SU-DHL-6 (cell line): Measurements from ENCODE around the gene REEP3.

Experiments used
- H2AFZ ChIP-seq: fragments of 200-600 bp; sonication (generic); 2 replicates; pipeline ENCODE4 v1.6.1; 2014; ENCODE audit warnings: low read depth, mild to moderate bottlenecking, moderate library complexity, mixed read lengths, antibody characterized with exemption, low read length; ENCODE audit not compliant: severe bottlenecking
- H3F3A ChIP-seq: fragments of 200-600 bp; shearing (Covaris generic); 2 replicates; pipeline ENCODE4 v1.6.0; 2016; ENCODE audit warnings: antibody characterized with exemption, mild to moderate bottlenecking; ENCODE audit not compliant: insufficient read depth
- H3K27ac ChIP-seq: fragments of 200-600 bp; sonication (generic); 2 replicates; pipeline ENCODE4 v1.5.1; 2016; ENCODE audit warnings: low read depth, mild to moderate bottlenecking, low read length, moderate library complexity, mixed read lengths
- H3K27me3 ChIP-seq: fragments of 200-600 bp; sonication (generic), shearing (Covaris generic); 2 replicates; pipeline ENCODE4 v1.6.0; 2014; ENCODE audit warnings: mild to moderate bottlenecking, low read length
- H3K36me3 ChIP-seq: fragments of 200-600 bp; sonication (generic); 2 replicates; pipeline ENCODE4 v1.6.1; 2014; ENCODE audit warnings: mild to moderate bottlenecking, low read length, mixed read lengths
- H3K4me2 ChIP-seq: fragments of 300-600, 200-600 bp; shearing (Covaris generic), sonication (generic); 2 replicates; pipeline ENCODE4 v1.6.0; 2014; ENCODE audit warnings: low read length, low read depth, mild to moderate bottlenecking; ENCODE audit not compliant: poor library complexity, severe bottlenecking
- H3K4me3 ChIP-seq: fragments of 200-600 bp; sonication (generic); 2 replicates; pipeline ENCODE4 v1.5.1; 2014; ENCODE audit warnings: antibody characterized with exemption, low read length, mild to moderate bottlenecking, mixed read lengths; ENCODE audit not compliant: insufficient read depth, poor library complexity, severe bottlenecking
- H3K79me2 ChIP-seq: fragments of 200-600 bp; sonication (generic); 2 replicates; pipeline ENCODE4 v1.6.1; 2014; ENCODE audit warnings: mild to moderate bottlenecking, low read length, moderate library complexity; ENCODE audit not compliant: insufficient read depth
- H3K9ac ChIP-seq: fragments of 200-600 bp; sonication (generic); 2 replicates; pipeline ENCODE4 v1.7.0; 2014; ENCODE audit warnings: mild to moderate bottlenecking, low read length
- H3K9me2 ChIP-seq: fragments of 200-600 bp; sonication (generic); replicated peaks from 2 replicates; pipeline ENCODE4 v1.6.1; 2014; ENCODE audit warnings: low read length; ENCODE audit not compliant: insufficient read depth
- H3K9me3 ChIP-seq: fragments of 200-600 bp; sonication (generic); 2 replicates; pipeline ENCODE4 v1.6.1; 2014; ENCODE audit warnings: low read length, mixed read lengths; ENCODE audit not compliant: insufficient read depth
- H4K20me1 ChIP-seq: fragments of 200-600 bp; sonication (generic); 2 replicates; pipeline ENCODE4 v1.6.1; 2014; ENCODE audit warnings: low read depth, mild to moderate bottlenecking, antibody characterized with exemption, low read length, moderate library complexity, mixed read lengths
- CTCF ChIP-seq: fragments of 200-600 bp; sonication (generic); IDR thresholded peaks from one replicate; pipeline ENCODE4 v1.5.1; 2017; ENCODE audit warnings: antibody characterized with exemption, mild to moderate bottlenecking, low read length, moderate library complexity; ENCODE audit not compliant: insufficient read depth, poor library complexity, severe bottlenecking
- EZH2phosphoT487 ChIP-seq: fragments of 200-600 bp; sonication (generic), shearing (Covaris generic); conservative IDR thresholded peaks from 2 replicates; pipeline ENCODE4 v1.6.1; 2018; ENCODE audit warnings: mild to moderate bottlenecking, antibody characterized with exemption, low read length, moderate library complexity, mixed read lengths

REEP3 gene

GRCh38 chr10:63624701-63625100, 103.5 kb downstream of the REEP3 start:
- H3K27me3 ChIP-seq: no peaks in the 10 kb centered on the region
- no peak overlapping the region for H3K4me2 ChIP-seq
- H3K9me3 ChIP-seq: no peaks in the 10 kb centered on the region
- H3K9ac ChIP-seq: no peak overlapping the region
- H2AFZ ChIP-seq: no peak overlapping the region
- H3F3A ChIP-seq: peaks cover 20% of the 10 kb centered on the region
- H4K20me1 ChIP-seq: no peaks in the 10 kb centered on the region
- no peaks in the 10 kb centered on the region for H3K9me2 ChIP-seq
- H3K27ac ChIP-seq: no peak overlapping the region
- no peaks in the 10 kb centered on the region; the same call in 1 of the 2 replicates for H3K36me3 ChIP-seq
- no peaks in the 10 kb centered on the region for H3K79me2 ChIP-seq
- H3K4me3 ChIP-seq: no peak overlapping the region
- TF ChIP-seq CTCF: no peak
- TF ChIP-seq EZH2phosphoT487: no peak

- Histone ChIP-seq H3K9ac (no peak overlapping the region), H3K4me2 (peak overlapping the region; percentile 94), H3K9me2 (no peaks in the 10 kb centered on the region), H3F3A (peaks cover 37% of the 10 kb centered on the region), H4K20me1 (no peaks in the 10 kb centered on the region), H3K27me3 (no peaks in the 10 kb centered on the region), H3K4me3 (no peak overlapping the region), H3K36me3 (no peaks in the 10 kb centered on the region), H2AFZ (peak overlapping the region; percentile 64), H3K27ac (peak overlapping the region; percentile 96; the same call in 1 of the 2 replicates), H3K9me3 (no peaks in the 10 kb centered on the region), H3K79me2 (no peaks in the 10 kb centered on the region)
- TF ChIP-seq CTCF (no peak), EZH2phosphoT487 (no peak)
Measured at GRCh38 chr10:63627396-63627795, 106.2 kb downstream of the REEP3 start.

GRCh38 chr10:63627881-63628296, 106.7 kb downstream of the REEP3 start:
- H3K9ac ChIP-seq: peak overlapping the region; percentile 65
- peak overlapping the region; percentile 94 for H3K4me2 ChIP-seq
- H3K79me2 ChIP-seq: no peaks in the 10 kb centered on the region
- H3F3A ChIP-seq: peaks cover 37% of the 10 kb centered on the region
- no peaks in the 10 kb centered on the region for H3K9me3 ChIP-seq
- no peaks in the 10 kb centered on the region for H3K27me3 ChIP-seq
- H2AFZ ChIP-seq: peak overlapping the region; percentile 64
- H4K20me1 ChIP-seq: no peaks in the 10 kb centered on the region
- TF ChIP-seq CTCF (no peak), EZH2phosphoT487 (no peak)
- H3K27ac ChIP-seq: peak overlapping the region; percentile 96
- no peaks in the 10 kb centered on the region for H3K9me2 ChIP-seq
- H3K4me3 ChIP-seq: peak overlapping the region; percentile 62
- no peaks in the 10 kb centered on the region for H3K36me3 ChIP-seq
